Aorta (tissue), 5 donors: Measurements from ENCODE around the gene TMEM95. TPM values are rescaled to one million over a fixed set of nuclear protein-coding genes. Genes with fewer than 3 reads are reported as not detected.

Experiments
- ATAC-seq: fragments of 200-7000 bp; cut with Tn5 transposase; one replicate; pipeline ENCODE4 v1.9.1; 2022; ENCODE audit warnings: moderate library complexity; ENCODE audit not compliant: low FRiP score
- DNase-seq, 2 donors: peaks; one replicate each; pipeline ENCODE4 v3.0.0-alpha.2; 2020
- H3K27ac ChIP-seq, 2 donors: one replicate each; pipeline ENCODE4 v1.5.1; 2013; ENCODE audit warnings: low read length in 2 of 2, mild to moderate bottlenecking in 2 of 2, moderate library complexity in 2 of 2, control low read depth in 1 of 2, inconsistent platforms in 1 of 2, low read depth in 1 of 2
- H3K27me3 ChIP-seq, 2 donors: one replicate each; pipeline ENCODE4 v1.6.1; 2013; ENCODE audit warnings: control low read depth in 1 of 2, low read length in 1 of 2, mild to moderate bottlenecking in 1 of 2, moderate library complexity in 1 of 2; ENCODE audit not compliant: insufficient read depth in 2 of 2, control insufficient read depth in 1 of 2
- H3K36me3 ChIP-seq, 2 donors: one replicate each; pipeline ENCODE4 v1.6.1; 2013; ENCODE audit warnings: control low read depth in 1 of 2, low read length in 1 of 2, mild to moderate bottlenecking in 1 of 2; ENCODE audit not compliant: insufficient read depth in 2 of 2, control insufficient read depth in 1 of 2
- H3K4me1 ChIP-seq, 2 donors: one replicate each; pipeline ENCODE4 v1.6.1; 2013; ENCODE audit warnings: low read length in 2 of 2, control low read depth in 1 of 2, mild to moderate bottlenecking in 1 of 2, moderate library complexity in 1 of 2; ENCODE audit not compliant: insufficient read depth in 2 of 2, control insufficient read depth in 1 of 2
- H3K4me3 ChIP-seq, 2 donors: one replicate each; pipeline ENCODE4 v1.5.1; 2013; ENCODE audit warnings: low read length in 2 of 2, control low read depth in 1 of 2, mild to moderate bottlenecking in 1 of 2
- H3K9me3 ChIP-seq: one replicate; pipeline ENCODE4 v1.6.1; 2013; ENCODE audit warnings: mild to moderate bottlenecking, low read length; ENCODE audit not compliant: control insufficient read depth
- WGBS, 2 donors: extraction: QIAGEN DNeasy Blood & Tissue Kit; methylation state at CpG; one replicate each; pipeline ENCODE4 v1.1.7; 2013; 5-methylcytosine and 5-hydroxymethylcytosine counted together
- intact Hi-C, 2 donors: fragments of 100-400 bp; cut with DNase I; formaldehyde crosslinking; loops; one replicate each; pipeline versions ENCODE4 v1.14.2 to v1.15.0; 2022
- polyA plus RNA-seq, 2 donors: library from polyadenylated mRNA; stranded (reverse); fragments of 200-250 nt; gene quantifications; one replicate each; pipeline ENCODE4 v1.2.3, GENCODE V29; 2013
- total RNA-seq, 2 donors: library from RNA; stranded (reverse); fragmentation: NEBNext Ultra II Directional; extraction: Animal tissue kit (Norgen Biotek cat#: 25700); gene quantifications; one replicate each; pipeline ENCODE4 v1.2.1, GENCODE V29; 2021
- donor health status: healthy with polysubstance abuse.
- donor health status: Bipolar disorder and iron deficiency.
- donor health status: DM: no; HTN: no; CAD: no.
- donor health status: DM: no; HTN: no; CAD: no.
- donor health status: DM: yes; HTN: yes; CAD: no.

Gene TMEM95
- total and polyA plus RNA-seq, 4 donors = not detected

DNA sequence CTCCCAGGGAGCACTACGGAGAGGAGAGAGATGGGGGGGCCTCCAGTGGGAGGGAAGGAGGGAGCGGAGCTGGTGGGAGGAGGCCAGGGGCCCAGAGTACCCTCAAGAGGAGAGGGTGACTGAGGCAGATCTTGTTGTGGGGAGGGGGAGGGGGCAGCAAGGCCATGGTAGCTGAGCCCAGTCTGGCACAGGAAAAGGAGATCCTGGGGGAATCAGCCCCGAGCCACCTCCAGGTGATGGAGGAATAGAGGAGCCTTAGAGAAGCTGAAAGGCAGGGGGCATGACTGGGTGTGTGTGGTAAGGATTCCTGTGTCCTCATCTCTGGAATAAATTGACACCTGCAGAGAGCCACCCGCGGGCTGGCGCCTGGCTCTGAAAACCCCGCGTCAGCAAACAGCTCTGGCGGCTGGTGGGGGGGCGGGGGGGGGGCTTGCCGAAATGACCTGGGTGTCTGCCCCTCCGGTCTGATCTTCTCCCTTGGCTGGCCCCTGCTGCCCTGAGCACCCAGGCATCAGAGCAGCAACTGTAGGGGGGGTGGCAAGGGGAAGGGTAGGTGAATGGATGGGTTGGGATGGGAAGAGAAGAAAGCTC lies 51.4 kb downstream of the TMEM95 start:
- ATAC-seq = no peak
- intact Hi-C loops = loop anchor here in 1 of 2 donors (2.0 kb wide), 1 partner anchor 28 kb away; the partner anchor contains the start of gene TMEM102
- H3K27ac ChIP-seq = no peak overlapping the region
- no peaks in the 10 kb centered on the region for H3K9me3 ChIP-seq
- WGBS, 2 donors = 71 to 72% methylated on average over 12 of the region's 12 CpGs
- no peaks in the 10 kb centered on the region for H3K4me1 ChIP-seq
- no peaks in the 10 kb centered on the region for H3K36me3 ChIP-seq
- H3K27me3 ChIP-seq = no peaks in the 10 kb centered on the region
- no peak for DNase-seq
- H3K4me3 ChIP-seq = no peak overlapping the region

Other genes with a start within 250 kb of the TMEM95 start
Only the 30 nearest of the 36 such genes appear.
- 1 to 10 TPM; 2.6 to 3.9 TPM for gene ASGR1, start 175.8 kb upstream of the TMEM95 start, total RNA-seq
- 1 to 10 TPM; 2.0 to 5.4 TPM for gene ASGR1, start 175.8 kb upstream of the TMEM95 start, polyA plus RNA-seq
- 10 to 100 TPM; 23.3 to 54.7 TPM for gene DLG4, start 135.3 kb upstream of the TMEM95 start, total RNA-seq
- gene DLG4, start 135.3 kb upstream of the TMEM95 start, polyA plus RNA-seq = 10 to 100 TPM in 1 of 2 donors, 1 to 10 TPM in 1; 6.6 to 15.4 TPM
- 100 to 1,000 TPM; 387 to 486 TPM for gene ACADVL, start 135.2 kb upstream of the TMEM95 start, total RNA-seq
- gene ACADVL, start 135.2 kb upstream of the TMEM95 start, polyA plus RNA-seq = 1,000 to 10,000 TPM in 1 of 2 donors, 100 to 1,000 TPM in 1; 159 to 1,724 TPM
- 10 to 100 TPM; 25.2 to 45.6 TPM for gene DVL2, start 120.6 kb upstream of the TMEM95 start, total RNA-seq
- gene DVL2, start 120.6 kb upstream of the TMEM95 start, polyA plus RNA-seq = 10 to 100 TPM; 10.0 to 25.0 TPM
- gene PHF23, start 115.7 kb upstream of the TMEM95 start, total RNA-seq = 10 to 100 TPM; 24.4 to 30.8 TPM
- gene PHF23, start 115.7 kb upstream of the TMEM95 start, polyA plus RNA-seq = 10 to 100 TPM; 19.2 to 28.4 TPM
- 100 to 1,000 TPM; 405 to 430 TPM for gene GABARAP, start 112.7 kb upstream of the TMEM95 start, total RNA-seq
- 100 to 1,000 TPM; 801 to 895 TPM for gene GABARAP, start 112.7 kb upstream of the TMEM95 start, polyA plus RNA-seq
- gene CTDNEP1, start 103.4 kb upstream of the TMEM95 start, total RNA-seq = 100 to 1,000 TPM in 1 of 2 donors, 10 to 100 TPM in 1; 92.9 to 105 TPM
- gene CTDNEP1, start 103.4 kb upstream of the TMEM95 start, polyA plus RNA-seq = 100 to 1,000 TPM; 112 to 113 TPM
- 10 to 100 TPM; 26.6 to 31.0 TPM for gene ELP5, start 102.9 kb upstream of the TMEM95 start, total RNA-seq
- gene ELP5, start 102.9 kb upstream of the TMEM95 start, polyA plus RNA-seq = 10 to 100 TPM; 26.7 to 51.1 TPM
- gene CLDN7, start 92.7 kb upstream of the TMEM95 start, total RNA-seq = 1 to 10 TPM; 3.3 to 9.9 TPM
- gene CLDN7, start 92.7 kb upstream of the TMEM95 start, polyA plus RNA-seq = 10 to 100 TPM in 1 of 2 donors, 1 to 10 TPM in 1; 1.1 to 37.6 TPM
- 1 to 10 TPM; 2.5 to 3.9 TPM for gene SLC2A4, start 73.4 kb upstream of the TMEM95 start, total RNA-seq
- gene SLC2A4, start 73.4 kb upstream of the TMEM95 start, polyA plus RNA-seq = 1 to 10 TPM in 1 of 2 donors, under 1 TPM in 1; 0.63 to 1.6 TPM
- gene YBX2, start 60.5 kb upstream of the TMEM95 start, total RNA-seq = under 1 TPM; 0.10 to 0.60 TPM
- 1 to 10 TPM in 1 of 2 donors, not detected in 1; 5.6 TPM for gene YBX2, start 60.5 kb upstream of the TMEM95 start, polyA plus RNA-seq
- gene EIF5A, start 47.5 kb upstream of the TMEM95 start, total RNA-seq = 100 to 1,000 TPM; 198 to 280 TPM
- 100 to 1,000 TPM; 223 to 232 TPM for gene EIF5A, start 47.5 kb upstream of the TMEM95 start, polyA plus RNA-seq
- 10 to 100 TPM; 49.5 to 55.6 TPM for gene GPS2, start 39.8 kb upstream of the TMEM95 start, total RNA-seq
- gene GPS2, start 39.8 kb upstream of the TMEM95 start, polyA plus RNA-seq = 10 to 100 TPM; 55.0 to 99.1 TPM
- gene NEURL4, start 25.8 kb upstream of the TMEM95 start, total RNA-seq = 10 to 100 TPM; 24.5 to 36.7 TPM
- gene NEURL4, start 25.8 kb upstream of the TMEM95 start, polyA plus RNA-seq = 10 to 100 TPM in 1 of 2 donors, 1 to 10 TPM in 1; 7.3 to 52.8 TPM
- 10 to 100 TPM; 18.6 to 21.8 TPM for gene ACAP1, start 18.6 kb upstream of the TMEM95 start, total RNA-seq
- 10 to 100 TPM in 1 of 2 donors, 1 to 10 TPM in 1; 6.5 to 10.8 TPM for gene ACAP1, start 18.6 kb upstream of the TMEM95 start, polyA plus RNA-seq
- gene KCTD11, start 3.0 kb upstream of the TMEM95 start, total RNA-seq = 10 to 100 TPM; 12.4 to 15.8 TPM
- gene KCTD11, start 3.0 kb upstream of the TMEM95 start, polyA plus RNA-seq = 10 to 100 TPM; 11.0 to 11.4 TPM
- 1 to 10 TPM; 2.4 to 6.6 TPM for gene TNK1, start 25.9 kb downstream of the TMEM95 start, total RNA-seq
- gene TNK1, start 25.9 kb downstream of the TMEM95 start, polyA plus RNA-seq = 1 to 10 TPM; 1.9 to 3.1 TPM
- 10 to 100 TPM; 41.2 to 43.1 TPM for gene PLSCR3, start 39.4 kb downstream of the TMEM95 start, total RNA-seq
- 10 to 100 TPM; 20.5 to 70.8 TPM for gene PLSCR3, start 39.4 kb downstream of the TMEM95 start, polyA plus RNA-seq
- gene TMEM256, start 48.9 kb downstream of the TMEM95 start, total RNA-seq = 10 to 100 TPM; 35.0 to 40.1 TPM
- 100 to 1,000 TPM; 134 to 224 TPM for gene TMEM256, start 48.9 kb downstream of the TMEM95 start, polyA plus RNA-seq
- 10 to 100 TPM; 32.9 to 49.9 TPM for gene NLGN2, start 52.7 kb downstream of the TMEM95 start, total RNA-seq
- gene NLGN2, start 52.7 kb downstream of the TMEM95 start, polyA plus RNA-seq = 10 to 100 TPM in 1 of 2 donors, 1 to 10 TPM in 1; 2.4 to 28.8 TPM
- gene SPEM1, start 65.2 kb downstream of the TMEM95 start, total RNA-seq = not detected
- gene SPEM1, start 65.2 kb downstream of the TMEM95 start, polyA plus RNA-seq = not detected
- gene SPEM2, start 70.5 kb downstream of the TMEM95 start, total RNA-seq = not detected
- gene SPEM2, start 70.5 kb downstream of the TMEM95 start, polyA plus RNA-seq = not detected
- not detected for gene SPEM3, start 73.7 kb downstream of the TMEM95 start, total RNA-seq
- gene SPEM3, start 73.7 kb downstream of the TMEM95 start, polyA plus RNA-seq = not detected
- gene TMEM102, start 80.3 kb downstream of the TMEM95 start, total RNA-seq = 1 to 10 TPM; 3.6 to 5.1 TPM
- gene TMEM102, start 80.3 kb downstream of the TMEM95 start, polyA plus RNA-seq = 1 to 10 TPM; 1.8 to 2.7 TPM
- gene FGF11, start 84.4 kb downstream of the TMEM95 start, total RNA-seq = 1 to 10 TPM; 1.2 to 8.0 TPM
- gene FGF11, start 84.4 kb downstream of the TMEM95 start, polyA plus RNA-seq = under 1 TPM in 1 of 2 donors, not detected in 1; 0.54 TPM
- gene CHRNB1, start 89.9 kb downstream of the TMEM95 start, total RNA-seq = 1 to 10 TPM; 6.2 to 8.8 TPM
- 10 to 100 TPM; 11.6 to 18.3 TPM for gene CHRNB1, start 89.9 kb downstream of the TMEM95 start, polyA plus RNA-seq
- gene ZBTB4, start 124.5 kb downstream of the TMEM95 start, total RNA-seq = 10 to 100 TPM; 67.2 to 81.9 TPM
- gene ZBTB4, start 124.5 kb downstream of the TMEM95 start, polyA plus RNA-seq = 10 to 100 TPM; 20.0 to 35.9 TPM
- not detected for gene SLC35G6, start 126.3 kb downstream of the TMEM95 start, total RNA-seq
- gene SLC35G6, start 126.3 kb downstream of the TMEM95 start, polyA plus RNA-seq = not detected
- 100 to 1,000 TPM in 1 of 2 donors, 10 to 100 TPM in 1; 93.8 to 116 TPM for gene POLR2A, start 129.2 kb downstream of the TMEM95 start, total RNA-seq
- 10 to 100 TPM; 13.4 to 27.9 TPM for gene POLR2A, start 129.2 kb downstream of the TMEM95 start, polyA plus RNA-seq
- 10 to 100 TPM; 61.4 to 84.5 TPM for gene TNFSF12, start 193.9 kb downstream of the TMEM95 start, total RNA-seq
- 100 to 1,000 TPM; 135 to 148 TPM for gene TNFSF12, start 193.9 kb downstream of the TMEM95 start, polyA plus RNA-seq